AG10803 (cell line): ENCODE results near the gene C20orf141.
"Not testable (repeated sequence)": the region's sequence is repeated elsewhere in the genome, so short reads cannot be mapped to it uniquely, and the experiment has no call there.

ENCODE experiments used
- DNase-seq: peaks from one replicate; pipeline ENCODE4 v3.0.0; 2010; ENCODE audit warnings: low read depth
- H3K4me3 ChIP-seq: 2 replicates; pipeline ENCODE4 v1.5.1; 2011; ENCODE audit warnings: mild to moderate bottlenecking, low read length, control low read depth
- TF ChIP-seq, protein P1 (sequence below): conservative IDR thresholded peaks from 2 replicates; pipeline ENCODE4 v1.5.1; 2011; ENCODE audit warnings: mild to moderate bottlenecking, low read length, control low read depth, inconsistent platforms

Gene C20orf141, protein sequence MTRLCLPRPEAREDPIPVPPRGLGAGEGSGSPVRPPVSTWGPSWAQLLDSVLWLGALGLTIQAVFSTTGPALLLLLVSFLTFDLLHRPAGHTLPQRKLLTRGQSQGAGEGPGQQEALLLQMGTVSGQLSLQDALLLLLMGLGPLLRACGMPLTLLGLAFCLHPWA

DNA sequence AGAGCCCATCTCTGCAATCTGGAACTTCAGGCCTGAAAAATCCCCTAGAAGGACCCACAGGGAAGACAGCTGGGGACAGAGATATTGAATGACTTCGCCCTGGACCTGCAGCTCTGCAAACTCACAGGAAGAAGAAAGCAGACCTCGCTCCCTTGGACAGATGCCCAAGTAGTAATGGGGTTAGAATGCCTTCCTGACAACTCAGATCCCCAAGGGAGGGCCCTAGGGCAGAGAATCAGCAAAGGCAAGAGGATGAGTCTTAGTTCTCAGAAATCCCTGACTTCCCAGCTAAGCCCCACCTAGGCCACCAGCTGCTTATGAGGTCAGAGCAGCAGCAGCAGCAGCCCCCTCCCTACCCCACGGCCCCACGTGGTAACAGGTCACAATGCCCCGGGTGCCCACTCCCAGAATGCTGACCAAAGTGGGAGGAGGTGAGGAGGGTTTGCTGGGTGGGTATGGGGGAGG lies at the start of gene C20orf141:
Gene C20orf141, plus strand, starts transcription at position 401 of the 465 bp plus-strand sequence. CDS start 198 bp downstream, outside the sequence.
- DNase-seq = peak; percentile 99
- TF ChIP-seq, protein P1, sequence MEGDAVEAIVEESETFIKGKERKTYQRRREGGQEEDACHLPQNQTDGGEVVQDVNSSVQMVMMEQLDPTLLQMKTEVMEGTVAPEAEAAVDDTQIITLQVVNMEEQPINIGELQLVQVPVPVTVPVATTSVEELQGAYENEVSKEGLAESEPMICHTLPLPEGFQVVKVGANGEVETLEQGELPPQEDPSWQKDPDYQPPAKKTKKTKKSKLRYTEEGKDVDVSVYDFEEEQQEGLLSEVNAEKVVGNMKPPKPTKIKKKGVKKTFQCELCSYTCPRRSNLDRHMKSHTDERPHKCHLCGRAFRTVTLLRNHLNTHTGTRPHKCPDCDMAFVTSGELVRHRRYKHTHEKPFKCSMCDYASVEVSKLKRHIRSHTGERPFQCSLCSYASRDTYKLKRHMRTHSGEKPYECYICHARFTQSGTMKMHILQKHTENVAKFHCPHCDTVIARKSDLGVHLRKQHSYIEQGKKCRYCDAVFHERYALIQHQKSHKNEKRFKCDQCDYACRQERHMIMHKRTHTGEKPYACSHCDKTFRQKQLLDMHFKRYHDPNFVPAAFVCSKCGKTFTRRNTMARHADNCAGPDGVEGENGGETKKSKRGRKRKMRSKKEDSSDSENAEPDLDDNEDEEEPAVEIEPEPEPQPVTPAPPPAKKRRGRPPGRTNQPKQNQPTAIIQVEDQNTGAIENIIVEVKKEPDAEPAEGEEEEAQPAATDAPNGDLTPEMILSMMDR = no peak
- no peak within 1 kb of the TSS for H3K4me3 ChIP-seq

DNA sequence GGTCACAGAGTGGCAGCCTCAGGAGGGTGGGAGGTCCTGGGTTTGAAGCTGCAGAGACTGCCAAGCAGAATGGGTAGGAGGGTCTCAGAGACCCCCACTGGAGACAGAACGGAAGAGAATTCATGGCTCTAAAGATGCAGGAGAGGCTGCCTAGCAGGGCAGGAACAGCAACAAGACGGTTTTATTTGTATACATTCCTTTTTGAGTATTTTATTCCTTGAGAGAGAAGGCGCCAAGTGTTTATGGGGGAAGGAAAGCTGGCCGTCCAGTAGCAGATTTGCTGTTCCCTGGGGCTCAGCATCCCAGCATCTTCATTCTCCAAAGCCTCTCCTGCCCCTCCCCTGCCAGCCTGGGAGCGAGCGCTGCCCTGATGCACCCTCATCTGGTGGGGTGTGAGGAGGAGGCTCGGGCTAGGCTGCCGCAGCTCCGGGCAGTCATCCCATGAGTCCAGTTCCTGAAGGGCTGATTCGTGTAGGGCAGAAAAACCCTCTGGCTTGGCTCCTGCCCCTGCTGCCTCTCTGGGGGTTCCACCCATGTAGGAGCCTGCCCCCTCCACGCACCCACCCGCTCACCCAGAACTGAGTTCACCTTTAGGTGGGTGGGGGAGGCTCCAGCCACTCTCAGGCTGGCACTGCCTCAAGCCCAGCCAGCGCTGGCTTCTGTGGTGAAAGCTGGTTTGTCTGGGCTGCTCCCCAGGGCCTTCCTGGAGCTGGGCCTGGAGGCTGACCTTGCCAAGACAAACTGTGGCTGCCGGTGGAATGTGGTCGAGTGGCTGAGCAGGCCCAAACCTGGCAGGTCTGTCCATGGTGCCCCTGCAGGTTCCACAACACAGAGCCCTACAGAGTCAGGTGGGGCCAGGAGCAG lies 46.8 kb upstream of the C20orf141 start:
- peak; percentile 71 for DNase-seq
- TF ChIP-seq, protein P1 = no peak
- no peak overlapping the region for H3K4me3 ChIP-seq

DNA sequence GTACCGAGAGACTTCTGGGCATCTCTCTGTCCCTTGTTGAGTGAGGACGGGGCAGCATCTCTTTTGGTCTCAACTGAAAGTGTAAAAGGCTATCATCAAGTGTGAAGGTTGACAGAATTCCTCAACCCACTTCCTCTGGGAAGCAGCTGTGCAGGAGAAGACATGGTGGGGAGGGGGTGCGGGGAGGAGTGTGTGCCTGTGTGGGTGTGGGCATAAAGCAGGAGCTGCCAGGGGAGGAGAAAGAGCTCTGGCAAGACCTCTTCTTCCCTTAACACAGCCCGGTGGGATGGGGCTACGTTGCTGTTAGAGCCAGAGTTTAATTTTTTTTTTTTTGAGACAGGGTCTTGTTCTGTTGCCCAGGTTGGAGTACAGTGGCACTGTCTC lies 46.2 kb upstream of the C20orf141 start:
- DNase-seq = no peak
- TF ChIP-seq, protein P1 = no peak
- no peak overlapping the region for H3K4me3 ChIP-seq

DNA sequence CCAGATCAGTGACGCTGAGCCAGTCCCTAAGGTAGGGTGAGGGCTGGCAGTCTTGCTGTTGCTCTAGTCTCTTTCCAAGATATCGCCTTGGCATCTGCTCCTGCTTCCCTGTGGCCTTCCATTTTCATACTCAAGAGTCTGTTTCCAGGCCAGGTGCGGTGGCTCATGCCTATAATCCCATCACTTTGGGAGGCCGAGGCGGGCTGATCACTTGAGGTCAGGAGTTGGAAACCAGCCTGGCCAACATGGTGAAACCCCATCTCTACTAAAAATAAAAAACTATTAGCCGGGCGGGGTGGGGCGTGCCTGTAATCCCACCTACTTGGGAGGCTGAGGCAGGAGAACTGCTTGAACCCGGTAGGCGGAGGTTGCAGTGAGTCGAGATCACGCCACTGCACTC lies 44.7 kb upstream of the C20orf141 start:
- DNase-seq, H3K4me3 ChIP-seq: not testable (repeated sequence)

DNA sequence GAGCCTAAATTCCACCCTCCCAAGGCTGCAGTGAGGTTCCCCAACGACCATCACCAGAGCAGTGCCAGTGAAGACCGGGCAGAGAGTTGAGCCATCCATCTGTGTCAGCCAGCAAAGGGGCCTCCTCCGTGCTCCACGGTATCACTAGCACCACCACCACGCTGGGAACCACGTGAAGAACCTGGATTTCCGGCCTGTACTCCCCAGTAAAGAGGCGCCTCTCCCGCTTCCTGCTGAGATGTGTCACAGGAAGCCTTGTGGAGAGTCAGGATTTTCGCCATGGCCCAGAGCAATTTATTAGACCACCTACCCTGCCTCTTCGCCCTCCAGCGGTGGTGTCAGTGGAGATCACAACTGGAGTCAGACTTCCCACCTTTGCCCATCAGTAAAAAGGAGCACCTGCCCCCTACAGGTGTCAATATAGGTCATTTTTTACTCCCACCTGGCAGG lies 43.1 kb upstream of the C20orf141 start:
- TF ChIP-seq, protein P1 = no peak
- DNase-seq = no peak
- no peak overlapping the region for H3K4me3 ChIP-seq

DNA sequence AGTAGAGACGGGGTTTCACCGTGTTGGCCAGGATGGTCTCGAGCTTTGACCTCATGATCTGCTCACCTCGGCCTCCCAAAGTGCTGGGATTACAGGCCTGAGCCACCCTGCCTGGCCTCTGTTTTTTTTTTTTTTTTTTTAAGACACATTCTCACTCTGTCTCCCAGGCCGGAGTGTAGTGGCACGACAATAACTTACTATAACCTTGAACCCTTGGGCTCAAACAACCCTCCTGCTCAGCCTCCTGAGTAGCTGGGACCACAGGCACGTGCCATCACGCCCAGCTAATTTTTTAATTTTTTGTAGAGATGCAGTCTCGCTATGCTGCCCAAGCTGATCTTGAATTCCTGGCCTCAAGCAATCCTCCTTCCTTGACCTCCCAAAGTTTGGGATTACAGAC lies 41.0 kb upstream of the C20orf141 start:
- no peak for DNase-seq
- TF ChIP-seq, protein P1 = no peak
- H3K4me3 ChIP-seq = no peak overlapping the region

DNA sequence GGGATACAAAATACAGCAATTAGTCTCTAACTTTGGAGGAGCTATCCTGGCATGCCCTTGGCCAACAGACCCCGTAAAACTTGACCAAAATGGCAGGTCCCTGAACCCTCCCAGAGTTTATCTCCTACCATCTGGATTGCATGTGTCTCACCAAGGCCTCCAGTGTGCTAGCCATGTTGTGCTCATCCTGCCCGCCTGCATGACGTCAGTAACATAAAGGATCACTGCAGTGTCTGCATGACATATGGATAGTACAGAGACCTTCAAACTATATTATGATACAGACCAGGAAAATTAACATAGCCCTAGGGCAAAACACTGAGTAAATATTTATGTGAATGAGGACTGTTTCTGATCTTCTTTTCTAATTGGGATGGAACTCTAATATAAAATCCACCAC lies 39.6 kb upstream of the C20orf141 start:
- H3K4me3 ChIP-seq = no peak overlapping the region
- TF ChIP-seq, protein P1 = no peak
- no peak for DNase-seq
